Hematopoietic multipotent progenitor cell treated with erythropoietin and hydrocortisone succinate and interleukin-3 and kit ligand, for 15 days (in vitro differentiated cells): ENCODE measurements around the gene OR10A5.
"Not testable (repeated sequence)": the region's sequence is repeated elsewhere in the genome, so short reads cannot be mapped to it uniquely, and the experiment has no call there.

Experiments
- DNase-seq: peaks from one replicate; pipeline ENCODE4 v3.0.0-alpha.2; 2015; ENCODE audit warnings: low spot score

Gene OR10A5

DNA sequence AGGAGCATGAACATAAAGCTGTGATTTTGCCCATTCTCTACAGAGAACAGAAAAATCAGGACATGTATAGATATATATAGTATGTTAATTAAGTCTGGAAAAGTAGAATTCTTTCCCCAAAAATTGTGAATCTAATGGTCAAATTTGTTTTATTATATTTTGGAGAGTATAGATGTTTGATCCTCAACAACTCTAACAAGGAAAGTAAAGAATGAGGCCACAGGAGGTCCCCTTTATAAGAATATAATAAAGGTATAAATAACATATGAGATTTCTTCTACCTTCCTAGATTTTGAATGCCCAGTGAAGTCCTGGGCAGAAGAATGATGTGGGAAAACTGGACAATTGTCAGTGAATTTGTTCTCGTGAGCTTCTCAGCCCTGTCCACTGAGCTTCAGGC is 30.8 kb downstream of the OR10A5 start, which contains the start of gene OR10A4:
Gene OR10A4 (plus strand): TSS at position 301 of the 400 bp plus-strand sequence. CDS start 23 bp downstream, at position 324.
- DNase-seq, result no peak

GRCh38 chr11:6876914-6877313 is 31.4 kb downstream of the OR10A5 start:
- no peak for DNase-seq

DNA sequence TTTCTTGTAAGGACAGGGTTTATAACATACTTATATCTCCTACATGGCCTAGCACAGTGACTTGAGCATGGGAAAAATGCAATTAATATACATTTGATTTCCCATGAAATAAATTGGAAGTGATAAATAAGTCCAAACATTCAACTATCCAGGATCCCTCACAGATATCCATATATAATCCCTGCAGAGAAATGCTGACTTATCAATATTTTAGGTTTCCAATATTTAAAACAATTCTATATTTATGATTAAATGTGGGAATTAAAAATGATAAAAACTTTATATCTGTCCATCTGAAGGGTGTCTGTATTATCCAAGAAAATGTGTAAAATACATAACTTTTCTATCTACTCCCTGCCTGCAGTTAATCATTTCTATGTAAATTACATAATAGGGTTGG is 37.3 kb downstream of the OR10A5 start:
- no peak for DNase-seq

DNA sequence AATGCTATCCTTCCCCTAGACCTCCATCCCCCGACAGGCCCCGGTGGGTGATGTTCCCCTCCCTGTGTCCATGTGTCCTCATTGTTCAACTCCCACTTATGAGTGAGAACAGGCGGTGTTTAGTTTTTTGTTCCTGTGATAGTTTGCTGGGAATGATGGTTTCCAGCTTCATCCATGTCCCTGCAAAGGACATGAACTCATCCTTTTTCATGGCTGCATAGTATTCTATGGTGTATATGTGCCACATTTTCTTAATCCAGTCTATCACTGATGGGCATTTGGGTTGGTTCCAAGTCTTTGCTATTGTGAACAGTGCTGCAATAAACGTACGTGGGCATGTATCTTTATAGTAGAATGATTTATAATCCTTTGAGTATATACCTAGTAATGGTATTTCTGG is 42.2 kb downstream of the OR10A5 start:
- not testable (repeated sequence) for DNase-seq

GRCh38 chr11:6888830-6889229 is 43.3 kb downstream of the OR10A5 start:
- no peak for DNase-seq

DNA sequence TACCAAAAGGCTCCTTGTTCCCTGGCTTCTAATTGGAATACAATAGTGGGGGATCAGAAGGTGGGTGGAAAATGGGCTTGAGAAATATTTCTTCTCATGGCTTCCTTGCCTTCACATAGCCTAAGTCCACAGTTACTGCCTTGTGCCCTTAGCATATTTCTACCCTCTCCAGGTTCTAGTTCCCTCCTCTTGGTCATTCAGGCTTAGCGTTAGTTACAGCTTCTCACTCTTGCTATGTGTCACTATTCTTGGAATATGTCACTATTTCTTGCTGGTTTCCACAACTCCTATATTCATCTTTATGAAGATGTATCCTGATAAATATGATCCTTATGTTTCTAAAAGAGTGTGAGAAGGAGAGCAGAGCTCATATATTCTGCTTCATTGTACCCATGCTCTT is 44.4 kb downstream of the OR10A5 start:
- no peak for DNase-seq

GRCh38 chr11:6892400-6892799 is 46.9 kb downstream of the OR10A5 start, which contains the start of gene OR2D2:
Gene OR2D2, minus strand, starts transcription at chr11:6892500. Its CDS starts 0 bp downstream, at chr11:6892500.
- no peak for DNase-seq

DNA sequence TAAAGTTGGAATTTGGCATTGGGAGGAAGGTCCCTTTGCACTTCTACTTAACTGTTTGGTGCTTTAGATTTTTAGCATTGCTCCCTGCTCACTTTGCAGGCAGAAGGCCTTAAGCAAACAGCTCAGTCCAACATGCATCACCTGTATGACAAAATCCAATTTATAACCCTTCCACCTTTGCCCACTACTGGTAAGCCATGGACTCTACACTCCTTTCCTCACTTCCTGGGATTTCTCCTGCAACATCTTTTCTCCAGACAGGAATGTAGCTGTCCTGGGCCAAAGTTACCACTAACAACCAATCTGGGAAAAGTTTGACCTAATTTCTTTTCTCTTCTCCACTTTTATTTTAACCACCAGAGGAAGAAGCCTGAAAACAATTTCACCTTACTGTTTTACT is 48.6 kb downstream of the OR10A5 start:
- DNase-seq, result no peak

GRCh38 chr11:6895010-6895409 is 49.5 kb downstream of the OR10A5 start:
- DNase-seq, result no peak
